ENCODE results near the gene FKBP15.
A peak's percentile ranks its signal among the peaks of the same experiment; 100 is the strongest.
"Not testable (repeated sequence)": the region's sequence is repeated elsewhere in the genome, so short reads cannot be mapped to it uniquely, and the experiment has no call there.

The FKBP15 gene

GRCh38 chr9:113235701-113236255 lies 14.7 kb upstream of the FKBP15 start:
- DNase-seq (ENCODE audit: low spot score) = not testable (repeated sequence)

GRCh38 chr9:113231701-113232100 lies 10.6 kb upstream of the FKBP15 start:
- DNase-seq (ENCODE audit: low spot score) = no peak

DNA sequence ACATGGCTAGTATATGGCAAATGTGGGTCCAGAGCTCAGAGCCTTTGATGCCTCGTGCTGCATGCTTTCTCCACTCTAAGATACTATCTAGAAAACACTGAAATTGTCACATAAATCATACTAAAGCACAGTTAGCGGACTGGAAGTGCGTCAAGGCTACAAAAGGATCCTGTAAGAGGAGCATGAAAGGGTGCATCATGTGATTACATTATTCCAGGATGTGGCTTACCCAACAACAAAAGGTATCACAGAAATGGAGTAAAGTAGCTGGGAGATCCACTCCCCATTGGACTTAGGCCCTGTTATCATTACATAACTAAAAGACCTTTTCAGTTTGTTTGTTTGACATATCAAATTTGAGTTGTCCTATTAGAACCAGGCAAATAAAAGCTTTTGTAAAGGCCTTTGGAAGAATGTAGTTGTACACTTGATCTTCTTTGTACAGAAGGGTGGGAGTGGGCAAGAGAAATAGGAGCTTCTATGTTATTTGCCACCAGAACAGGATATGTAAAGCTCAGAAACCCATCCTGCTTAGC lies 7.1 kb upstream of the FKBP15 start:
- peak; percentile 44 for DNase-seq (ENCODE audit: low spot score)

DNA sequence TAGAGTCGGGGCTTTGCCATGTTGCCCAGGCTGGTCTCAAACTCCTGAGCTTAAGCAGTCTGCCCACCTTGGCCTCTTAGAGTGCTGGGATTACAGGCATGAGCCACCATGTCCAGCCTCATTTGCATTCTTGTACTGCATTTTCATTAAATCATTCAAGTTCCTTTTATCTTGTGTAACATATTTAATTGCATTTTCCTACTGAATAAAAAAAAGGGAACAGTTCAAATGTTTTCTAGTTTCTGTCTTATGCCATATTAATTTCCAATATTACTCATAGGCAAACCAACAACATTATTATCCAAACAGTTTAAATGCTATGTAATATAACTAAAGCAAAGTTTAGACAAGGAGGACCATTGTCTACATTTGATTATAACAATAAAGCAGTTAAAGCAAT lies 6.4 kb upstream of the FKBP15 start:
- no peak for DNase-seq (ENCODE audit: low spot score)

DNA sequence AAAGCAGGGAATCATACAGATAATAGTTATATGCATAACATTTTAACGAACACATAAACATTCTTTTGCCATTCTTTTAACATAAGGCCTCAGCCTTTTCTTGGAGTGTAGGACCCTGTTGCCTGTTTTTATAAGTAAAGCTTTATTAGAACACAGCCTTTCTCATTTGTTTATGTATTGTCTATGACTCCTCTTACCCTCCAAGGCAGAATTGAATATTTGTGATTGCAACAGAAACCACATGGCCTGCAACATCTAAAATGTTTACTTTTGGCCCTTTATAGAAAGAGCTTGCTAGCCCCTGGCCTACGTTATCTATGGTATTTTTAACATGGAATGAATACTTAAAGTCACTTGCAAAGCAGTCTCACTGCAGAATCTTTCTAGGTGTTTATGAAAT lies 2.9 kb upstream of the FKBP15 start:
- DNase-seq (ENCODE audit: low spot score) = no peak

GRCh38 chr9:113222482-113222841 lies 1.4 kb upstream of the FKBP15 start:
- DNase-seq (ENCODE audit: low spot score) = peak; percentile 25

- peak; percentile 26 for DNase-seq (ENCODE audit: low spot score)
Observed at GRCh38 chr9:113221800-113222481, 864 bp upstream of the FKBP15 start.

DNA sequence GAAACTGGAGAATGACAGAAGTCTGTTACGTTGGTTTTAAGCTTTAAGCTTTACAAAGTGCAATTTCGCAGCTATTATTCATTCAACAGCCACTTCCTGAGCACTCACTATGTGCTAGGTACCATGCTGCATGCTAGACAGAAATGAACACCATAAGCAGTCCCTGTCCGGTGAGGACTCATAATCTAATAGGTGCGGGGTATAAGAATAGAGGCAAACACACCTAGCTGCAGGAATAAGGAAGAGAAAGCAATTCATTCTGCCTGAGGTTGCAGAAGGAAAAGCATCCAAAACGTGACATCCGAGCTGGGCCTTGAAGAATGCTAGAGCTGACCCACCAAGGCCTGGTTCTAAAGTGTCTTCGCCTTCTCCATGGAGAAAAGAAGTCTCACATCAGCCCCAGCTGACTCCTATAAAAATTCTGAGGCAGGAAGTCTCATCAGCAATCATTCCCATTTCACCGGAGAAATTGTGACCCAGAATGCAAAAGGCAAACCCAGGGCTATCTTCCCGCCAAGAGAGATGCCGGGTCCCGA lies 542 bp downstream of the FKBP15 start:
- DNase-seq (ENCODE audit: low spot score) = peak; percentile 9

DNA sequence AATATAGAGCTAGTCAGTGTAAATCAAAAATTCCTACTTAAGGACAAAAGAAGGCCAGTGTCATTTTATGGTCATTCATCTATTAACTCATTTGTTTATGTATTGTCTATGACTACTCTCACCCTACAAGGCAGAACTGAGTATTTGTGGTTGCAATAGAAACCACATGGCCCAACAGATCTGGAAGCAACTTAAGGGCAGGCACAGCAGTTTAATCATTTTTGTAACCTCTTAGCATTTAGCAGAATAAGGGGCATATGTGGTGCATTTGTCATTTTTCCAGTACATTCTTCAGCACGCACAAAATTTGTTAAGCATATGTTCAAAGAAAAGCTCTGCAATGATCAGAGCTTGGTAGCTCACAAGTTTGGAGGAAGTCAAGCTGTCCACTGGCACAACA lies 1.1 kb downstream of the FKBP15 start:
- DNase-seq (ENCODE audit: low spot score) = peak; percentile 5

DNA sequence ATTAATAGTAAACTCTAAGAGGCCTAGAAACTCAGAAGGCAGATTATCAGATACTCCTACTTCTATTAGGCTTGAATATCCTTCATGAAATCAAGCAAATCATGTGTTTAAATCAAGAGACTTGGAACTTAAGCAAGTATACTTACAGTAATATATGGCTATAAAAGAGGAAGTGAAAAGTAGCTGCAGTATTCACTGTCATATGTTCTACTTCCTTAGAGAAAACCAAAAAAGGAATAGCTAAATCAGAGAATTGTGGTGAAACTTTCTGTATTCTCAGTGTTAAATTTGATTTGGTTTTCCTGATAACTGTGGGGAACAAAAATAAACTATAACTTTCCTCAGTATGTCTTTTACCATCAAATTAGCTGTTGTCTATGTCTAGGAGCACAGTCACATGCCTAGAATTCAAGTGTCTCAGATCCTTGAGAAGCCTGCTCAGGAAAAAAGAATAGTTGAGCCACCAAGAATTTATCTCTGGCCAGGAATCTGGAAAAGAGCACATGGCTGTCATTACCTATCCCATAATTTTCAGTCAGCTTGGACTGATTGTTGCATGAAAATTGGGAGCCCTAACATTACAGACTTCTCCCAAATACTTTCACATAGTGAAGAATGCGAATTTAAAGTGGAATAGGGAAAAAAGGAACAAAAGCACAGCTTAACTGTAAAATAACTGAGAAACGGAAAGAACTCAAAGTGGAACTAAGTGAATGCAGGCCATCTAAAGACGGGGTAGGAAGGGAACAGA lies 1.7 kb downstream of the FKBP15 start:
- no peak for DNase-seq (ENCODE audit: low spot score)

- no peak for DNase-seq (ENCODE audit: low spot score)
Observed at GRCh38 chr9:113216406-113216805, 4.7 kb downstream of the FKBP15 start.

GRCh38 chr9:113215132-113215531 lies 5.9 kb downstream of the FKBP15 start:
- DNase-seq (ENCODE audit: low spot score) = peak; percentile 17

DNA sequence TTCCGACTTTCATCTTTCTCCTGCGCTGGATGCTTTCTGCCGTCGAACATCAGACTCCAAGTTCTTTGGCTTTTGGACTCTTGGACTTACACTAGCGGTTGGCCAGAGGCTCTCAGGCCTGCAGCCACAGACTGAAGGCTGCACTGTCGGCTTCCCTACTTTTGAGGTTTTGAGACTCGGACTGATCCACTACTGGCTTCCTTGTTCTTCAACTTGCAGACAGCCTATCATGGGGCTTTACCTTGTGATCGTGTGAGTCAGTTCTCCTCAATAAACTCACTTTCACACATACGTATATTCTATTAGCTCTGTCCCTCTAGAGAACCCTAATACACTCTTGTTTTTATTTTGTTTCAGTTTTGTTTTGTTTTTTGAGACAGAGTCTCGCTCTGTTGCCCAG lies 10.3 kb downstream of the FKBP15 start:
- DNase-seq (ENCODE audit: low spot score) = no peak

DNA sequence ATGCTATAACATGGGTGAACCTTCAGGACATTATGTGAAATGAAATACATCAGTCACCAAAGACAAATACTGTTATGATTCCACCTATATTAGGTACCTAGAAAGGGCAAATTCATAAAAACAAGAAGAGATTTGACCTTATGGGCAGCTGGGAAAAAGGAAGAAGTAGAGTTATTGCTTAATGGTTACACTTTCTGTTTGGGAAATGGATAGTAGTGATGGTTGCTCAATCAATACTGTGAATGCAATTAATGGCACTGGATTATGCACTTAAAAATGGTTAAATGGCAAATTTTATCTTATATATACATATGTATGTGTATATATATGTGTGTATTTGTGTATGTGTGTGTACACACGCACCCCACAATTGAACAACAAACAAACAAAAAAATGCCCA lies 15.2 kb downstream of the FKBP15 start:
- no peak for DNase-seq (ENCODE audit: low spot score)

DNA sequence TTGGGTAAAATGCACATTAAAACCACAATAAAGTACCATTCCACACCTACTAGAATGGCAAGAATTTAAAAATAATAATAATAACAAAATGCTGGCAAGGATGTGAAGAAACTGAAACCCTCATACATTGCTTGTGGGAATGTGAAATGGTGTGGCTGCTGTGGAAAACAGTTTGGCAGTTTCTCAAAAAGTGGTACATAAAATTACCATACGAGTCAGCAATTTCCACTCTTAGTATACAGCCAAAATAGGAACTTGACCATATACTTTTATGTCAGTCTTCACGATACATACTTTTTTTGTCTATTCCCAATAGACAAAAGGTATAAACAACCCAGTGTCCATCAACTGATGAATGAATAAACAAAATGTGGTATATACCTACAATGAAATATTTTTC lies 15.6 kb downstream of the FKBP15 start:
- DNase-seq (ENCODE audit: low spot score) = no peak

DNA sequence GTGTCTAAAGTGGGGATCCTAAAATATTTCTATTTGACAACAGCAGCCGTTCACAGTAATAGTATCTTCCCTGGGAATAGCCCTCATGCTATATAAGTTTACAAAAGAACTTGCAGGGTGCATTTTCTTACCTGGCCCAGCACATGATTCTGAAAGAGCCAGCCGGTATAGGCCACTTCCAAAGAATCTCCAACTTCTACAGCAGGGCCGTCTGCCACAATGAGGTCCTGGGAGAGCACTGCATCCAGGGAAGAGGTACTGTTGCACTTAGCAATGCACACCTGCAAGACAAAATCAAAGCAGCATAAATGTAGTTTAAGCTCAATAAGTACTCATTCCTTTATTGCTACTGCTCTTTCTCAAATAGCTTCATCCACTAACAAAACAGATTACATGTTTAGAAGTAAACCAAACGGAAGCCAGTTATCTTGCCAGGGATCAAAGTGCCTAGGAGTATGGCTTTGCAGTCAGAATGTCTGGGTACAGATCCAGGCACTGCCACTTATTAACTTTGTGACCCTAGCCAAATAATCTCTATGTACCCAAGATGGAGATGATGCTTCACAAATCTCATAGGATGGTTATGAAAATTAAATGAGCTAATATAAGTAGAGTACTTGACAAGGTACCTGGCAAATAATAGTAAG lies 21.3 kb downstream of the FKBP15 start:
- no peak for DNase-seq (ENCODE audit: low spot score)

GRCh38 chr9:113192455-113192854 lies 28.6 kb downstream of the FKBP15 start:
- DNase-seq (ENCODE audit: low spot score) = no peak

GRCh38 chr9:113187929-113188595 lies 33.0 kb downstream of the FKBP15 start:
- DNase-seq (ENCODE audit: low spot score) = peak; percentile 39

- DNase-seq (ENCODE audit: low spot score) = no peak
Observed at GRCh38 chr9:113186137-113186755, 34.8 kb downstream of the FKBP15 start.

GRCh38 chr9:113185271-113185670 lies 35.8 kb downstream of the FKBP15 start:
- DNase-seq (ENCODE audit: low spot score) = no peak

GRCh38 chr9:113184539-113184938 lies 36.5 kb downstream of the FKBP15 start:
- DNase-seq (ENCODE audit: low spot score) = no peak
